GM18499 (cell line): ENCODE data around the gene TDP1.
A peak's percentile ranks its signal among the peaks of the same experiment; 100 is the strongest.

ENCODE experiments used
- ATAC-seq: cut with Tn5 transposase; IDR thresholded peaks from one replicate; pipeline ENCODE4 v1.9.1; 2021; ENCODE audit warnings: moderate number of reproducible peaks; ENCODE audit not compliant: insufficient read depth, unreplicated experiment

The TDP1 gene

DNA sequence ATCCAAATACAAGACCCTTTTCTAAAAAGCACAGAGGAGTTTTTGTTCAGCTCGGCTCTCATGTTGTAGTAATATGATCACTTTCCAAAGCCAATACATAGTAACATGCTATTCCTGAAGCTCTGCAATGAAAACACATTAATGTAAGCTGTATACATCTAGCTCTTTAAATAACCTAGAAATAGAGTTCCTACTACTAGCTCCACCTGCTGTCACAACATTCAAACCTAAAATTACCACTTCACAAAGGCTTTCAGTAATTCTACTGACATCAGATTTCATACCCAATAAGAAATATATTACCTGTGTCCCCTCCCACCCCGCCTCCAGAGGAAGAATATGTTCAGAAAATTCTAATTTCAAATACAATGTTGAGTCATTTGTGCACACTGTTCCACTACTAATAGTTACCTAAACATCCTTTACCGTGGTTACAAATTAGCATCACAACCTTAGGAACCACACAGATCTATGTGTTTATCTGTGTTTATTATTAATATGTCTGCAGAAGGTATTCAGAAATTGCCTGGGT is 19.0 kb upstream of the TDP1 start:
- ATAC-seq = no peak

DNA sequence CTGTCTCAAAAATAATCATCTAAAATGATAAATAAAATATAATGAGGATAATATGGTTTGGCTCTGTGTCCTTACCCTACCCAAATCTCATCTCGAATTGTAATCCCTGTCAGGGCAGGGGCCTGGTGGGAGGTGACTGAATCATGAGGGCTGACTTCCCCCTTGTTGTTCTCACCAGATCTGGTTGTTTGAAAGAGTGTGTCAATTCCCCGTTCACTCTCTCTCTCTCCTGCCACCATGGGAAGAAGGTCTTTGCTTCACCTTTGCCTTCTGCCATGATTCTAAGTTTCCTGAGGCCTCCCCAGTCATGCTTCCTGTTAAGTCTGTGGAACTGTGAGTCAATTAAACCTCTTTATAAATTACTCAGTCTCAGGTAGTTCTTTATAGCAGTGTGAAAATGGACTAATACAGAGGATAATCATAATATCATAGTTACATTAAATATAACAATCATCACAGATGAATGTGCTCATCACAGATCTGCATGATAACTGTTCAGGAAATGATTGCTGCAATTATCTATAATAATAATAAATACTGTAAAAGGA is 13.8 kb upstream of the TDP1 start:
- ATAC-seq = no peak

DNA sequence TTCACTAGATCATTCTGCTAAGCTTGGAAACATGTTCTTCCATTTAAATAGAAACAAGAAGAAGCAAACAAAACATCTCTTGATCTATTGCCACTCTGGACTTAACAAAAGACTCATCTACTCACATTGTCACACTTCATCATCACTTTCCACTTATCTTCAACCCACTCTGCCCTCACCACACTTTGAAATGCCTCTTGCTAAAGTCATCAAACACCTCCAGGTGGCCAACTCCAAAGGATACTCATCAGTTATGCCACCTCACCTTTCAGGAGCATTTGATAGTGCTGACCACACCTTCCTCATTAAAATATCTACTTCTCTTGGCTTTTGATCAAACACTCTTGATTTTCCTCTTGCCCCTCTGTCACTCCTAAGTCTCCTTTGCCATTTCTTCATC is 8.4 kb upstream of the TDP1 start:
- ATAC-seq = no peak

DNA sequence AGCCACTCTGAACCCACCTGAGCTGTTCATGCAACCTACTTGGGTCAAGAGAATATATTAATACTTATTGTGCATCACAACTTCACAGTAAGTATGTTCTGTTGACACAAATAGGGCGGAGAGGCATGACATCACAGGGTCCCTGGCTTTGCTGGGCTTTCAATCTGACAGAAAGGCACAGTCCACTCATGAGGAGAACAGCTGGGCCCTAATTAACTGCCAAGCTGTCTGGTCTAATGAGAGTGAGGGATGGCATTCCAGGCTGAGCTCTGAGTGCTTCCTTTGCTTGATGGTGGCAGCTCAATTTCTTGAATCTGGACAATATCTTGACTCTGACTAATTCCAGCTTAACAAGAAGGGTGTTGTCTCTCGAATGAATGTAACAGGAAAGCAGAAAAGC is 3.2 kb upstream of the TDP1 start:
- no peak for ATAC-seq

DNA sequence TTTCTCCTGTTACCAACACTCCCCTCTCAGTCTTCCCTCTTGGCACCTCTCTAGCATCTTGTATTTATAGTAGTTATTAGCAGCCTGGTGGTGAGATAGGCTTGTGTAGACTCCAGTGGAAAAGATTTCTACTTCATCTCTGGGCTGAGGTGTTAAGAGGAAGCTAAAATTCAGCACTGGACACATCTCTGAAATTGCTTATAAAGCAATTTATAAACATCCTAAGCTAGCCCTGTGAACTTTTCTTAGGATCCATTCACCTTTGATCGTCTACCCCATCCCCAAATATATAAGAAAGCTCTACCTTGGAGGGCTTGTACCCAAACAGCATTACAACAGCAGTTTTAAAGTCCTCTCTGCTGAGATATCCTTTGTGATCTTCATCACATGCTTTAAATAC is 2.1 kb upstream of the TDP1 start:
- no peak for ATAC-seq

DNA sequence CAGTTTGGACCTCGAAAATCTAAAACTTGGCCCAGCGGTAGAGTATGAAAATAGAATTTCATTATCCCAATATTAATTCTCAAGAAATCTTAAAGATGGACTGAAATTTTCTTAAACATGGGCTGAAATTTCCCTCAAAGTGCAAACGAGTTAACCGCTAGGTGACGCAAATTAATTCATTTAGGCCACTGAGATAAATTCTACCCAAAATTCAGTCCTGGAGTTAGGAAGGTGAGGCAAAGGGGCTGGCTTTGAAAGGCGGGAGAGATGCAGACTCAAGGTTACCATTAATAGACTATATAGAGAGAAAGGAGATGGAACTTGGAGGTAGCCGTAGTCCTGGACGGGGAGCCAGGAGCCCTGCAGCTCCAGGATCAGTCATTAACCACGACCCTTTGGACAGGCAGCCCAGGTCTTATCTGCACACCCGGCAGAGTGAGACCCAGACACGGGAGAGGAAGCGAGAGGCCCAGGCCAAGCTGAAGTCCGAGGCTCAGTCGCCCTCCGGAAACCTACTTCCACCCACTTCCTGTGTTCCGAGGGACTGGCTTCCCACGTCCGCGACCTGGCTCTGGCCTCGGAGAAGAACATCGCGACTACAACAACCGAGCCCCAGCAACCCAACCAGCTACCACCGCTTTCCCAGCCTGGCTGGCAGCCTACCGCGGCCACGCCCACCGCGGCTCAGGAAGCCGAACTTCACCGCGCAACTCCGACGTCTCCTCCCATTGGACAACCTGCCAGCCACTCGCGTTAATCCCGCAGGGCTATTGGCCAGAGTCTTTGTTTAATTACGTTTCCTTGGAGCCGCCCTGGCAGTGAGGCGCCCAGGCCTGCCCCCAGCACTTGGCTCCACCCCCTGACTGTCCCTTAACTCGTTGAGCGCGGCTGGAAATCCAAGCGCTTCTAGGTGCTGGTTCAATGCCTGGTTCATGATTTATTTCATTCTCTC is 1.4 kb upstream of the TDP1 start, which contains the start of gene EFCAB11:
Gene EFCAB11 (minus strand): TSS at position 661 of the 952 bp plus-strand sequence. CDS start 70 bp downstream, at position 591.
- peak; percentile 81 for ATAC-seq

DNA sequence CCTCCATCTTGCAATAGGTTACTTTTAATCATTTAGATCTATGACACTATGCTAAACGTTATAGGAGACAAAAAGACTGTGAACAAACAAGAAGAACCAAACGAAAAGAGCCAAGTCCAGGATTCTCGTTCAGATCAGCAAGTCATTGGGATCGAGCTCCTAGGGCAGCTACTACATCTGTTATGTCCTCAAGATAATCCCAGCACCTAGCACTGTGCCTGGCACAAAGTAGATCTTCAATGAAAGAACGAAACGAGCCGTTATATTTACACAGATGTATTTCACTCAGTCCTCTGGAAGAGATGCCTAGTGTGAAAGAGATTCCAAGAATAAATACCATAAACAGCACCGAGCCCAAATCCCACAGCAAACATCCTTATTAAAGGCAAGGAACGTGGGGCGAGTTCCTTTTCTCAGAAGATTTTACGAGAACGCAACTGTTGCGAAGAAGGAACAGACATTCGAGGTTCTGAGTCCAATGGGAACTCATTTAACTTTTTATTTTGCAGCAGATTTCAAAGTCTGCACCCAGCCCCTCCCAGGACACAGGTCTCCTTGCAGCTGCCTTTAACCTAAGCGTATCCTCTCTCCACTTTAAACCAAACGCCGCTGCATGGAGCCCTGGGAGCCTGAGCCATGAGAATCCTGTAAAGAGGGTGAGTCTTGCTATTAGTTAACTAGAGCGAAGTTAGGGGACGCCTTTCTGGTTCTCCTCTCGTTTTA is 544 bp upstream of the TDP1 start:
- ATAC-seq = no peak

DNA sequence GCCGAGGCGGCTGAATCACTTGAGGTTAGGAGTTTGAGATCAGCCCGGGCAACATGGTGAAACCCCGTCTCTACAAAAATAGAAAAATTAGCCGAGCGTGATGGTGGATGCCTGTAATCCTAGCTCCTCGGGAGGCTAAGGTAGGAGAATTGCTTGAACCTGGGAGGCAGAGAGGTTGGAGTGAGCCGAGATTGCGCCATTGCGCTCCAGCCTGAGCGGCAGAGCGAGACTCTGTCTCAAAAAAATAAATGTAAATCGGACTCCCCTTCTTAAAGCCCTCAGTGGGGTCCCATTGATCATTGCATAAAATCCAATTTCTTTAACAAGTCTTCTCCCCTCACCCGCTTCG is 908 bp downstream of the TDP1 start:
- no peak for ATAC-seq

DNA sequence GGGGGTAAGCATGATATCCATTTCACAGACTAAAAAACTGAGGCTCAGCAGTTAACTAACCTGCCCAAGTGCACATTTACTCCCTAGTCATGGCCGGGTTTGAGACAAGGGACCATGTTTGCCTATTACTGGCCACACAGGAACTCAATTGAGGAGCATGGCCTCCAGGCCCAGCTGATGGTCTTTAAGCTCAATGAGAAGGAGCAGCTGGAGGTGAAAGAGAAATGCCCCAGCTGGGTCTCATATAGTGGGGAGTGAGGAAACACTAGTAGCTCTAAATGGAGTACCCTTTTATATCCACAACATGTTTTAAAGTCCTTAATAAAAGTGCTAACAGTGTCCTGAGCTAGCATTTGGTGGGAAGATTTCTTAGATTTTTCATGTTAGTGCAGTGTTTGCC is 1.6 kb downstream of the TDP1 start:
- no peak for ATAC-seq

DNA sequence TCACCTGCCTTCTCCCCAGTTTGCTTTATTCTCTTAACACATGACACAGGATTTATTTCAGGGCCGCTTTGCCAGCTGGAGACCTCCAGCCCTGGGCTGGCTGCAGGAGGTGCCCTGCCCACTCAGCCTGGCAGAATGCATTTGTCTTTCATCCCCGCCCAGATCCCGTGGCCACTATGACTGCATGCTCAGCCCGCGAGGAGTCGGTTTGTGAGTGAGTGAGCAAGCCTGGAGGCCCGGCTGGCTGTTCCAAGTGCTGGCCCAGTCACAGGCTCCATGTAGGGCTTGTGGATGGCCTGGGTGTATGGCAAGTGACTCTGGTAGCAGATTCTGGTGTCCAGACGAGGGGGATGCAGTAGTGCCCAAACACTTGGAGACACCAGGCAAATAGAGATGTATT is 2.1 kb downstream of the TDP1 start:
- no peak for ATAC-seq

DNA sequence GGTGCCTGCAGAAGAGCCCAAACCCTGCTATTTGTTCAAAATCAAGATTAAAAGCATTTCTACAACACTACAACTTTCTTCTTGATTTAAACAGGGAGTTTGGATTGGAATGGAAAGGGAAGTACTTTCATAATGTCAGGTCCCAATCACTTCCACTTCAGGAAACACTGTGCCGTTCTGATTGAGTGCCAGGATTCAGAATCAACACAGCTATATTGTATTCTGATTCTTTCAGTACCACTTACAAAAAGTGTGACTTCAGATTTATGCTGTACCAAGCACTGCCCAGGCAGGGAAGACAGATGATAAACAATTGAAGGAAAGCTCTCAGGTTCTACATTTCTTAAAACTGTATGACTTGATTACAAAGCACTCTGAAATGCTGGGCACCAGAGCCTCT is 3.2 kb downstream of the TDP1 start:
- ATAC-seq = no peak

DNA sequence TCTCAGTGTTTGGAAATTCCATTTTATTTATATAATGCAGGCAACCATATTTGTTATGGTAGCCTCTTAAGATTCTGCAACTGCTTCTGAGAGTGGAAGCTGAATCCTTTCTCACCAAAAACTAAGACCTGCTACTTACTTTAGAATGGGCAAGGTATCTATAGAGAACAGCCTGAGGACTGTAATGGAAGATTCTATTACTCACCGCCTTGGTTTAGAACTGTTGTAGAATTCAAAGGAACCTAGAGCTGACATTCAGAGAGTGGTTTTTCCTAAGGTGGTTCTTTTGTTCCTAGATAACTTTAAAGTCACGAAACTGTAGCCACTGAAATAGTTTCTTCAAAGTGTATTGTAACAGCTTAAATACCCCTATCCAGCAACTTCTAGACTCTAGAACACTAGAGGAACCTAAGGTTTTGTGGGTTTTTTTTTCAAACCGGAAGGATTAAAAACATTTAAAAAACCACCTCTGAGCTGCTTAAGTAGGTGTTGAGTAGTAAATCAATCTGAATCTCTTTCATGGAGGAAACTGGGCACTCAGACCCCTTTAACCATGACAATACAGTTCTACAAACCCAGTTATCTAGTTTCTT is 4.2 kb downstream of the TDP1 start:
- ATAC-seq = no peak

DNA sequence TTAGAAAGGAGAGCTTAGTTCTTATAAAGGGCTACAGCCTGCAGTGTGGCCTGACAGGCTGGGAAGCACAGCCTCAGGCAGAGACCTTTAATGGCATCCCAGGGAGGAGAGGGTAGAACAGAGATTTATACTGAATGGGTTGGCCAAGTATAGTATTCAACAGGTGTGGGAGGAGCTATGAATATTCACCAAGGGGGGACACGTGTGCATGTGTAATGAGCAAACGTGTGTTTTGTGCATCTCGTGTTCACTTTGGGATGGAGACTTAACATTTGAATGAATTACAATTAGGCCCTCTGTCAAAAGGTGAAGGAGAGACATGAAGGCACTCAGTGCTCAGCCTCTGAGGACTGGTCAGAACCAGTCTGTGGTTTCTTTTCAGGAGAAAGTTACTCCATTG is 5.2 kb downstream of the TDP1 start:
- no peak for ATAC-seq

DNA sequence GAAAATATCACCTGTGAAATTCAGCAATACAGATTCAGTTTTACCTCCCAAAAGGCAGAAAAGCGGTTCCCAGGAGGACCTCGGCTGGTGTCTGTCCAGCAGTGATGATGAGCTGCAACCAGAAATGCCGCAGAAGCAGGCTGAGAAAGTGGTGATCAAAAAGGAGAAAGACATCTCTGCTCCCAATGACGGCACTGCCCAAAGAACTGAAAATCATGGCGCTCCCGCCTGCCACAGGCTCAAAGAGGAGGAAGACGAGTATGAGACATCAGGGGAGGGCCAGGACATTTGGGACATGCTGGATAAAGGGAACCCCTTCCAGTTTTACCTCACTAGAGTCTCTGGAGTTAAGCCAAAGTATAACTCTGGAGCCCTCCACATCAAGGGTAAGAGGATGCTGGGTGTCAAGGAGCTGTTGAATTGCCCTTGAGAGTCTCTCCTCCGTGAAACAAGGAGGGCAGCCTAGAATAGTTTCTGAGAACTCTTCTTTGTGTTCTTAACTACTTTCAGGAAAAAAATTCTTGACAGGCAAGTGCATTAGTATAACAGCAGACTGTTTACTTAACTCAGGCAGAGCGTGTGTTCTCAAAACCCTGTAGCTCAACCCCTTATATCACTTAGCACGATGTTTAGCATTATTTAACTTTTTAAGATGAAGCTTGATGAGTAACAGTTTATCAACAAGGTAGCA is 7.7 kb downstream of the TDP1 start:
- ATAC-seq = no peak

DNA sequence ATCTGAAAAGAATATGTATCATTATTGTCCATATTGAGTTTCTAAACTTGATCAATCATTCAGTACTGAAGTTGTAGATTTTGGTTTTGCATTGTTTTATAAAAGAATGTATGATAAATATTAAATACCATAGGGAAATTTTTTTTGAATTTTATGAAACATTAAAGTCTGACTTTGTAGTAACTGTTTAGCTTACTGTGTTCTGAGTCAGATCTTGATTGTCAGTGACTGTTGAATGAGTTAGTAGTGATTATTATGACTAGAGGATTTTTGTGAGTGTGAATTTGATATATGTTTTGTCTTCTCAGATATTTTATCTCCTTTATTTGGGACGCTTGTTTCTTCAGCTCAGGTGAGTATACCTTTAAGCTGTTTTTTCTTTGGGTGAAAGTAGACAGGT is 10.1 kb downstream of the TDP1 start:
- no peak for ATAC-seq

DNA sequence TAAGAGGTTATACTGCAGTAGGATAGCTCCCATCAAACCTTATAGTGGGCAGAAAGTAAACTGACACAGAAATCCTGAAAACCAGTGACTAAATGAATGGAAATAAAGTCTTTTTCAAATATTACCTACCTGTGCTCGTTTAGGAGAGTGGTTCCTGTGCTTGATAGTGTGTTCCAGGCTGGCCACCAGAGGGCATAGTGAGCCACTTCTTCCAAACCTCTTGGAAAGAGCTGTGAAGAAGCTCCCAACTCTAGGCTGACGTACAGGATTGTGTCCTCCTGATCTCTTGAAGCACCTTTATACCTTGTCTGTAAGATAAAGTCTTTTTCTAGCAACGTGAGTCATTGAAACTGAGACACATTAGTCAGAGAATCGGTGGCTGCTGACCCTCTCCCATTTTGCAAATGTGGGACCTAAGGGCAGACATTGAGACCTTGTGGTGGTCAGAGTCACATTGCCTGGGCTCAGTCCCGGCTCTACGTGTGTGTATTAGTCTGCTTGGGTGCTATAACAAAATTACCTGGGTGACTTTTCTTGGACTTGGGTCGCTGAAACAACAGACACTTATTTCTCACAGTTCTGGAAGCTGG is 17.6 kb downstream of the TDP1 start:
- no peak for ATAC-seq

DNA sequence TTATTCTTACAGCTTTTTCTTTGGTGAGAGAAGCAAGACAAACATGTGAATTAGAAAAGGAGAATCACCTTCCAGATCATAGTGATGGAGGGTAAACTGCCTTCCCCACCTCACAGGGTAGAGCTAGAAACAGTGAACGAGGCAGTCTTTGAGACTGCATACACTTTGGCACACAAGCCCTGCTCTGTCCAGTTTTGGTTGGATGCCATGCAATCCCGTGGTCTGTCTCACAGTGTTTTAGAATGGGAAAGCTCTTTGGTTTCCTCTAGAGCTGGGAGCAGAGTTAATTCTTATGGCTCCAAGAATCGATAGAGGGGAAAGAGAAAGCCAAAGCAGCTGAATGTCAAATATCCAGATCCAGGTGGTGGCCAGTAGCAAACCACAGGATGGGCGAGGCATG is 21.9 kb downstream of the TDP1 start:
- ATAC-seq = no peak

DNA sequence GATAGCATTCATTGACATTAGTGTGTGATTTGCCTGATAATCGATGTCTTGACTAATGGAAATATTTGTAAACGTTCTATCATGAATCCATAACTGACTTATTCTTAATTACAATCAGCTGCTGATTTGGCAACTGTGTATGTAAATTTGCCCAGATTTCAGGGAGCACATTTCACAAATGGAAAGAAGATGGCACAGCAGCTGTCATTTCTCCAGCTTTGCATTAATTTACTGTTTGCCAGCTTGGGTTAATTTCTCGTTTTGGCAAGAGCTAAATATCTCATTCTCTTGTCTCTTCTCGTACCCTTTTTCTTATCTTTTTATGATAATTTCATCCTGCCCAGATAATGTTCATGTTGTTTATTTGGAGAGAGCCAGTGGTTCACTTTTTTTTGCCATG is 22.9 kb downstream of the TDP1 start:
- ATAC-seq = no peak

DNA sequence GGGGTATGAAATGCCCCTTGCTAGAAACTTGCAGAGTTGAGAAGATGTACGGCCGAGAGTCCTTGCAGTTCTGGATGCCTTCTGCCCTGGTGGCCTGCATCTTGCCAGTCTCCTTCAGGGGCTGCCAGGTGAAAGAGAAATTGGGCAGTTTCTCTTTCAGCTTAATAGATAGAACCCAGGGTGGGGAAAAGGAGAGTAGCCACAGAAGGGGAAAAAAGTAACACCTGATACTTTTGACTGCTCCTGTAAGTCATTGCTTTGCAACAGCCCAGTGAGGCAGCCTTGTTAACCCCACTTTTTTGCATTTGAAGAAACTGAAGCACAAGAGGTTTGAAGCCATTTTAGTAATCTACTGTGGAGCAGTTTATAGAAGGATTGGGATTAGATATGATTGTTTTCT is 27.6 kb downstream of the TDP1 start:
- no peak for ATAC-seq
